Putamen (tissue), 1 donor: ENCODE data around the gene ATCAY.
A peak's percentile ranks its signal among the peaks of the same experiment; 100 is the strongest.
"Not testable (repeated sequence)": the region's sequence is repeated elsewhere in the genome, so short reads cannot be mapped to it uniquely, and the experiment has no call there.

ENCODE experiments used
- DNase-seq: peaks from one replicate; pipeline ENCODE4 v3.0.0-alpha.2; 2016; ENCODE audit warnings: low spot score

Gene ATCAY

DNA sequence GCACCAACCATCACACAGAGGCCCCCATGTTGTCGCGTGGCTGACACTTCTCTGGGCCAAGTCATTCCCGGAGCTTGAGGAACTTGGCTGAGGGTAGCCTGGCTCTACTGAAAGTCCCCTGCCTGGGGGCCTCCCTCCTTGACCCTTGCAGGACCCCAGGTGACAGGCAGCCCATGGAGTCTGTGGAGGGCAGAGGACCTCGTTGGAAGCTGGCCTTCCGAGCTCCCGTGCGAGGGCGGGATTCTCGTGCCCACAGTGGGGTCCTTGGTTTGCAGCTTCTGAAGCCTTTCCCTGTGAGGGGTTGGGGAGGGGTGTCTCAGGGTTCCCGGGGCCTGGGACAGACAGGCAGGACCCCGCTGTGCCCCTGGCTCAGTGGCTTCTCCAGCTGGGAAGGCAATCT is 68.8 kb downstream of the ATCAY start:
- no peak for DNase-seq

DNA sequence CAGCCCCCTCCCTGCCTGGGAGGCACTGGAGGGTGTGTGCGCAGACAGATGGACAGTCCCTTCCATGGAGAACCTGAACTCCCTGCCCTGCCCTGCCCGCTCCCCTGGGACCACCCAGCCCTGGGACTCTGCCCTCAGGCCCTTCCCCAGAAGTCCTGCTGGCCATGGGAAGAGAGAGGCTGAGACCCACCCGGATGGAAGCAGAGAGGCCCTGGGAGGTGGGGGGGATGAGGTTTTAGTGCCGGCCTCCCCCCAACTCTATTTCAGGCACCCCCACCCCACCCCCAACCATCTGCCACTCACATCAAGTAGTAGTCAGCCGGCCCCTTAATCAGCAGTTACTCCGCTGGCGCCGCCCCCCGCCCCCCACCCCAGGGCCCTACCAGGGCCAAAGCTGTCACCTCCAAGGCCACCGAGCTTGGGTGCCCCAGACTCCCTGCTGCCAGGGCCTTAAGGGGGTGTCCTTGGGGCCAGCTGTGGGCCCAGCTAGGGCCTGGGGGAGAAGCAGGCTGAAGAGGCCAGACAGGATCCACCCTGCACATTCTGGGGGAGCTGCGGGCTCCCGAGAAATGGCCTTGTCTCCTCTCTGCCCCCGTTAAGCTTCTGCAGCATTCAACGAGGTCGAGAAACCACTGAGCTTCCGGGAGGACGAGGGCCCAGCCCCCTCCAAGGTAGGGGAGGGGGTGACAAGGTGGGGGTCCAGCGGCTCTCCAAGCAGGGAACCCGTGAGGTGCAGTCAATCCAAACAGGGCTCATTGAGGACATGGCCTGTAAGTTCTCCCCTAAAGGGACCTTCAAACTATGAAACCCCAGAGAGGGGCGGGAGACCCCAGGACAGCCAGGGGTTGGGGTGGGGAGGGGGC is 69.7 kb downstream of the ATCAY start:
- no peak for DNase-seq

DNA sequence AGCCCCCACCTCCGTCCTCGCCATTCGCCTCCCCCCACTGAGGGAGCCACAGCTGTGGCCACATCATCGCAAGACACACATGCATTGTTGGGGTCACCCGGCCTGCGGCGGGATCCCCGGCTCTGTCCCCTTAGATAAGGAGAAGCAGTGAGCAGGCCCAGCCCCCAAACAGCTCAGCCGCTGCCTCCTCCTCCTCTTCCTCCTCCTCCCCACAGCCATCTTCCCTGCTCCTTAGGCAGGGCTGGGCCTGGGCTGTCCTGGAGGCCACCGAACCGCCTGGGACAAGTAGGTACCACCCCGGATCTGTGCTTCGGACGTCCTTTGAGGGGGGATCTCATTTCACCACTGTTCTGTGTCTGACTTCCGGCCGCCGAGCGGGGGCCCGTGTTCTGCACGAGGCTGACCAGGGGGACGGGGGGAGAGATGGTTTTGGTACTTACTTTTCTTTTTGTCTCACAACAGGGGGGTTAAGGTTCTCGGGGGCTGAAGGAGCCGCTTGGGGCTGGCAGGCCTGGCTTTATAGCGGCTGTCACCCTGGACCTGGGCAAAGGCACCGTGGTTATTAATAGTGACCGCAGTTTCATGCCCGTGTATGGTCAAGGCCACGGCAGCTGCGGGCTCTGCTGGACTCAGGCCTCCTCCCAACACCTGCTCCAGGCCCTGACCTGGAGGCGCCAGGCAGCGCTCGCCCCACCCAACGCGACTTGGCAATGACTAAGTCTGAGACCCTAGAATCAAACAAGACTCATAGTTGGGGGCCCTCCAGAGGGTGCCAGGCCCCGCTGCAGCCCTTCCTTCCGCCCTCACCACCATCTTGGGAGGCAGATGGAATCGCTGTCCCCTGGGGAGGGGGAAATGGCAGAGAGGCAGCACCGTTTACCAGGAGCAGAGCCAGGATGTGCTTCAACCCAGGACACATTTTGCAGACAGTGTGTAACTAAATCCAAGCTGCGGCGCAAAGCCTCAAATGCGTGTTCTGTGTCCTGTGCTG is 70.7 kb downstream of the ATCAY start:
- no peak for DNase-seq

DNA sequence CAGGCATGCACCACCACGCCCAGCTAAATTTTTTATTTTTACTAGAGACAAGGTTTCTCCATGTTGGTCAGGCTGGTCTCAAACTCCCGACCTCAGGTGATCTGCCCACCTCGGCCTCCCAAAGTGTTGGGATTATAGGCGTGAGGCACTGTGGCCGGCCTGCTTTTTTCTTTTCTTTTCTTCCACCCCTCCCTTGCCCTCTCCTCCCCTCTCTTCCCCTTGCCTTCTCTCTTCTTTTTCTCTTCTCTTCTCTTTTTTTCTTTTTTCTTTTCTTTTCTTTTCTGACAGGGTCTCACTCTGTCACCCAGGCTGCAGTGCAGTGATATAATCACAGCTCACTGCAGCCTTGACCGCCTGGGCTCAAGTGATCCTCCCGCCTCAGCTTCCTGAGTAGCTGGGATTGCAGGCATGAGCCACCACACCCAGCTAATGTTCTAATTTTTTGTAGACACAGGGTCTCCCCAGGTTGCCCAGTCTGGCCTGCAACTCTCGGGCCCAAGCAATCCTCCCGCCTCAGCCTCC is 72.3 kb downstream of the ATCAY start:
- DNase-seq = not testable (repeated sequence)

DNA sequence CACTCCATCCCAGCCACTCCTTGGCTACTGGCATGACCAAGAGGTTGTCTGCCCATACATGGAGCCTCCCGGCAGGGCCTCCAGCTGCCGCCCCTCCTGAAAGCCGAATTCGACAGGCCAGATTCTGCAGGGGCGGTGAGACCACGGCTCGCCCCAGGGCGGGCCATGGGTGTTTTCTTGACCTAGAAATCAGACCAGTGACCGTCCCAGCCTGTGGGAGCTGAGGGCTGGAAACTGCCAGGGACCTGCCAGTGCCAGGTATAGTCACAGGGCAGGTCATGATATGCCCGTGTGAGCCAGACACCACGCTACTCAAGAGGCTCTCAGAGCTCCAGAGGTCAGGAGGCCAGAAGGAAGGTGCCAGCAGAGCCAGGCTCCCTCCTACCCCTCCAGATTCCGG is 73.6 kb downstream of the ATCAY start:
- no peak for DNase-seq

DNA sequence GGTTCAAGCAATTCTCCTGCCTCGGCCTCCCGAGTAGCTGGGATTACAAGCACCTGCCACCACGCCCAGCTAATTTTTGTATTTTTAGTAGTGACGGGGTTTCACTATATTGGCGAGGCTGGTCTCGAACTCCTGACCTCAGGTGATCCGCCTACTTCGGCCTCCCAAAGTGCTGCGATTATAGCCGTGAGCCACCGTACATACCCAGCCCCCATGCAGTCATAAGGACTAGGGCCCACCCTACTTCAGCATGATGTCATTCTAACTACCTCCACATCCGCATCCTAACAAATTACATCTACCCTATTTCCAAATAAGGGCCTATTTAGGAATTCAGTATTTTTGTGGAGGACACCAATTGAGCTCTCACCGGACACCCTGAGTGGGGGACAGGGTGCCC is 74.8 kb downstream of the ATCAY start:
- DNase-seq = not testable (repeated sequence)

DNA sequence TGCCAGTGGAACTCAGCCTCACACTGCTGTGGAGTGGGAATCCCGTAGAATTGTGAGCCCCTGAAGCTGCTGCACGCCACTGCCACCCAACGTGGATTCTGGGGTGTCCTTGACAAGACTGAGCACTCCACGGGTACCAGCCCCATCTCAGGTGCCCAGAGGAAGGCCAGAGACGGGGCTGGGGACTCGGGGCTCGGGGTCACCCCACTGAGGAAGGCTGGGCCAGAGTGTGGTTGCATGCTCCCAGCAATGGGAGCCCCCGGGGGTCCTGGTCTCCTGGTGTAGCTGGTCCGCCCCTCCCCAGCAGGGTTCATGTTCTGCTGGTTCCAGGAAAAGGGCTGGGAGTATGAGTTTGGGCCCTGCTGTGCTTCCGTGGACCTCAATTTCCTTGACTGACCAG is 75.2 kb downstream of the ATCAY start:
- no peak for DNase-seq

DNA sequence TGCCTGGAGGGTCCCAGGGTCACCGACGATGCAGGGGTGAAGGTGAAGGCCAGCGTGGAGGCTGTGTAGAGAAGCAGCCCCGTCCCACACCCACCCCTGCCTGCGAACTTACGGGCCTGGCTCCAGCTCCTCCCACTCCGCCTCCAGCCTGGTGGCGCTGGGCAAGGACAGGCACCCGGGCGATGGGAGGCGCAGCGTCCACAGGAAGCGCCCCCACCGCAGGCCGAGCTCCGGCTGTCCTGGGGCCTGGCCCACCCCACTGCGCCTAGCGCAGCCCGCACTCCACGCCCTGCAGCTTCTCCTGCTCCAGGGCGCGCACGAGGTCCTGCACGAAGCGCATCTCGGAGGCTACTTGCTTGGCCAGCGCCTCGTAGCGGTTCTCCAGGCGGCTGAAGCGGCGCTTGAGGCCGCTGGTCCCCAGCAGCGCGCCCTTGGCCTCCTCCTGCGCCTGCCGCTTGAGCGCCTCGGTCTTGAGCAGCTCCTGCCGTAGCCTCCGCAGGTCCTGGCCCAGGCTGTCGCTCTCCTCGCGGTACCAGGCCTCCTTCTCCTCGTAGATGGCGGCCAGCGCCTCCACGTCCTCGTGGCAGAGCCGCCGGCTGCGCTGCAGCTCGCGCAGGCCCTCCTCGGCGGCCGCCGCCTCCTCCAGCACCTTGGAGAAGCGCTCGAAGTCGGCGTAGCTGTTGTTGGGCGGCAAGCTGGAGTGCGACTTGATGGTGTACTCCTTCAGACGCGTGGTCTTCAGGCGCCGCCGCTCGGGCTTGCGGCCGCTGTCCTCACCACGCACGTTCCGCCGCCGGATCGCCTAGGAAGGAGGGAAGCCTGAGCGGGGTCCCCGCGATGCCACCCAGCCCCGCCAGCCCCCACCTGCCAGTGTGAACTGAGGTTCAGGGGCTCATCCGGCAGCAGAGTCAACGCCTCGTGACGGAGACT is 78.6 kb downstream of the ATCAY start:
- no peak for DNase-seq

DNA sequence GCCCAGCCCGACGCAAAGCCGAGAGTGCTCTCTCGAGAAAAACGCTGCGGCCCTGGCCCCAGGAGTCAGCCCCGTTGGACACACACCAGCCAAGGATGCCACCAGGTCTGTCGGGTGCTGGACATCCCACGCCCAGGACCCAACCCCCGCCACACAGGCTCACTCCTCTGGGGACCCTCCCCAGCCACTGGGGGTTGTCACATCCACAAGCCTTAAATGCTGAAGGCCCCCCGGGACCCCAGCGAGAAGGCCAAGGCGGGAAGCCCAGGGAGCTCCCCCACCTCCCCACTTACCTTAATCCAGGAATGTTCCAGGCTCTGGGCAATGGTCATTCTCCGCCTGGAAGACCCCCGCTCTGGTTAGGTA is 79.3 kb downstream of the ATCAY start:
- no peak for DNase-seq

DNA sequence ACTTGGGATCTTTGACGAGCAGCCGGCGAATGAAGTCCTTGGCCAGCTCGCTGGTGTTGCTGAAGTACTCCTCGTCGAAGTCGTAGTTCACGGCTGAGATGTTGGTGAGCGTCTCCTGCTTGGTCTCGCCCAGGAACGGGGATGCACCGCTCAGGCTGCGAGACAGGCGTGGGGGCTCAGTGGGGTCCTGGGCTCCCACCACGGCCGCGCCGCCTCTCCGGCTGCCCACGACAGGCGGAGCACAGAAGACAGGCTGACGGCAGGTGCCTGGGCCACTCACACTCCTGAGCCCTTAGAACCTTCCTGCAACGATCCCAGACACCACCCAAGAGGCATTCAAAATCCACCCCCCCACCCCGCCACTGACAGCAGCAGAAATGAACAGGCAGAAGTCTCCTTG is 80.5 kb downstream of the ATCAY start:
- no peak for DNase-seq

DNA sequence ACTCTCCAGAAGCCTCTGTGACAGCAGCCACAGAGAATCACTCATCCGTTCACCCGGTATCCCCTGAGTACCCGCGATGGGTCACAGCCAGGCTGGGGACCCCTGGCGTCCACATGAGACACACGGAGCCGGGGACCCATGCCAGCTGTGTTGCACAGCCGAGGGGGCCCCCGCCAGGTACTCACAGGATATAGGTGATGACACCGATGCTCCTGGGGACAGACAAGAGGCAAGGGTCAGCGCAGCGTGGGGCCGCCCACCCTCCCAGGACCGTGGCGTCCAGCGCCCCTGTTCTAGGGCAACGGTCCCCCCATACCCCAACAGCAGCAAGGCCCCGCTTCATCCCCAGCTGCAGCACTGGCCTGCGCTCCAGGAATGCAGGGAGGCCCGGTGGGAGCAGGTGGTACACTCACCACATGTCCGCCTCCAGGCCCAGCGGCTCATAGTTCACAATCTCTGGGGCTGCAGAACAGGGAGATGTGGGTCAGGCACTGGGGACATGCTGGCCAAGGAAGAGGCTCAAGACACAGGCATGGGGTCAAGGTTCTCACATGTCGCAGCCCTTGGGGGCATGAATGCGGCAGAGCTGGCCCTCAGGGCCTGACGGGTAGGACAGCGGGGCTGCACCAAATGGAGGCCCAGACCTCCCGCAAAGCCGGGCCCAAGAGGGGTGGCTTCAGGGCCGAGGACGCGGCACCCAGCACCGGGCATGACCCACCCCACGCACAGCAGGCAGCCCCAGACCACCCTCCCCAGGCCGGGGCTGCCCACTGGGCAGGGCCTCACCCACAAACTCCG is 83.2 kb downstream of the ATCAY start:
- no peak for DNase-seq

DNA sequence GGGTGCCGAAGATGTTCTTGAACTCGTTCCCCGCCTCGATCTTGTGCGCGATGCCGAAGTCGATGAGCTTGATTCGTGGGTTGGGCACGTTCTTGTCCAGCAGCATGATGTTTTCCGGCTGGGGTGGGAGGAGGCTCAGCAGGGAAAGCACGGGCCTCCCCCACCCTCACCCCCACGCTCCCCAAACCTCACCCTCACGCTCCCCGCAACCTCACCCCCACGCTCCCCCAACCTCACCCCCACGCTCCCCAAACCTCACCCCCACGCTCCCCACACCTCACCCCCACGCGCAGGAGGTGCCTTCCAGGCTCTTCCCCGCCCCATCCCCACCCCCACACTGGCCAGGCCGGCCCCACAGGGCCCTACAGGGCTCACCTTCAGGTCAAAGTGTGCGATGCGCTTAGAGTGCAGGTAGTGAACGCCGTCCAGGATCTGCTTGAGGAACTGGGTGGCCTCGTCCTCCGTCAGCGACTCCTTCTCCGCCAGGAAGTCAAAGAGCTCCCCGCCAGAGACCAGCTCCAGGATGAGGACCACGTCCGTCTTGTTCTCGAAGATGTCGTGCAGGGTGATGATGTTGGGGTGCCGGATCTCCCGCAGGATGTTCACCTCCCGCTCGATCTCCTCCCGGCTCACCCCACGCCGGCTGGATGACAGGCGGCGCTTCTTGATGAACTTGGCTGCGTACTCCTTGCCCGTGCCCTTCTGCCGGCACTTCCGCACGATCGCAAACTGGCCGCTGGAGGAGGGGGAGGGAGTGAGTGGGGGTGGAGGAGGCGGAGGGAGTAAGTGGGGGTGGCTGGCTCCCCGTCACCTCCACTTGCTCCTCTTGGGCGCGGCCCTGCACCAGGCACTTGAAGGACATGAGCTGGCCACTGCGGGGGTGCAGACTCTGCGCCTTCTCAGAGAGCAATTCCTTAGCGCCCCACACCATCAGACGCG is 84.0 kb downstream of the ATCAY start:
- no peak for DNase-seq

DNA sequence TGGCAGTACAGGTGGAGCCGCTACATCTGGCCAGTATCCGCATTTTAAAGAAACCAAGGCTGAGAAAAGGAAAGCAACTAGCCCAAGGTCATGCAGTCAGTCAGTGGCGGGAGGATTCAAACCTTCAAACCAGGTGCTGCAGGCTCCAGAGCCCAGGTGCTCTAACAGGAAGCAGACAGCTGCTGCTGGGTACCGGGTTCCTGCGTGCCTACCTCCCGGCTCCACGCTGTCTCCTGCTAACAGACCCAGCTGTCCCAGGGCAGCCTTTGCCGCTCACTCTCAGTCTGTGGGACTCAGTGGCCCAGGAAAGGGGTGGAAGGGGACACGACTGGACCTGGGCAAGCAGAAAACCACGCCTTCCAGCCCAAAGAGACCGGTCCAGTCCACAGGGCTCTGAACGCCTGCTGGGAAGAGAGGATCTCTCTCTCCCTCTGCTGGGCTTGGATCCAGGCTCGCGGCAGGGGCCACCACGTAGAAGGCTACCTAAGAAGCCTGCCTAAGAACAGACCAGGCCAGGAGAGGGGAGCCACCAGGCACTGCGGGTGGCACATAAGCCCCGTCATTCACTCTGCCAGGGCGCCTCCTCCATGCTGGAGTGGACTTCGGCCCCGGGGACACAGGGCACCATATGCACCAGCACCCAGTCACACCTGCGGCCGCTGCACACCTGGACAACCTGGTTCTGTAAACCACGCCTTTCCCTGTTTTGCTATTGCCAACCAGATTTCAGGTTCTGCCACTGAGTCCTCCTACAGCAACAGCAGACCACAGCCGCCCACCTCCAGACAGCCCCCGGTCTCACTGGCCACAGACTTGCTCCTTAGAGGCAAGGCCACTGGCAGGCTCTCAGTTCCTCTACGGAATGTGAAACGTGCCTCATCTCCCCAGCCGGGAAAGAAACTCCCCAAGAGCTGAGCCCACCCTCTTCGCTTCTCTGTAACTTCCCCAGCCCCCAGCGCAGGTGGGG is 85.8 kb downstream of the ATCAY start:
- DNase-seq = no peak

DNA sequence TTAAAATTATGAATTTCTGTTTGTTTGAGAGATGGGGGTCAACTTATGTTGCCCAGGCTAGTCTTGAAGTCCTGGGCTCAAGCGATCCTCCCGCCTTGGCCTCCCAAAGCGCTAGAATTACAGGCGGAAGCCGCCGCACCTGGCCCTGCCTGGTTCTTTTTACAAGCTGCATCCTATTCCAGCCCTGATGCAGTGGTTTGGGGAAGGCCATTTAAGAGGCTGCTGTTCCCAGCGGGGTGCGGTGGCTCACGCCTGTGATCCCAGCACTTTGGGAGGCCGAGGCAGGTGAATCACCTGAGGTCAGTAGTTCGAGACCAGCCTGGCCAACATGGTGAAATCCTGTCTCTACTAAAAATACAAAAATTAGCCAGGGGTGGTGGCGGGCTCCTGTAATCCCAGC is 87.5 kb downstream of the ATCAY start:
- DNase-seq = not testable (repeated sequence)

DNA sequence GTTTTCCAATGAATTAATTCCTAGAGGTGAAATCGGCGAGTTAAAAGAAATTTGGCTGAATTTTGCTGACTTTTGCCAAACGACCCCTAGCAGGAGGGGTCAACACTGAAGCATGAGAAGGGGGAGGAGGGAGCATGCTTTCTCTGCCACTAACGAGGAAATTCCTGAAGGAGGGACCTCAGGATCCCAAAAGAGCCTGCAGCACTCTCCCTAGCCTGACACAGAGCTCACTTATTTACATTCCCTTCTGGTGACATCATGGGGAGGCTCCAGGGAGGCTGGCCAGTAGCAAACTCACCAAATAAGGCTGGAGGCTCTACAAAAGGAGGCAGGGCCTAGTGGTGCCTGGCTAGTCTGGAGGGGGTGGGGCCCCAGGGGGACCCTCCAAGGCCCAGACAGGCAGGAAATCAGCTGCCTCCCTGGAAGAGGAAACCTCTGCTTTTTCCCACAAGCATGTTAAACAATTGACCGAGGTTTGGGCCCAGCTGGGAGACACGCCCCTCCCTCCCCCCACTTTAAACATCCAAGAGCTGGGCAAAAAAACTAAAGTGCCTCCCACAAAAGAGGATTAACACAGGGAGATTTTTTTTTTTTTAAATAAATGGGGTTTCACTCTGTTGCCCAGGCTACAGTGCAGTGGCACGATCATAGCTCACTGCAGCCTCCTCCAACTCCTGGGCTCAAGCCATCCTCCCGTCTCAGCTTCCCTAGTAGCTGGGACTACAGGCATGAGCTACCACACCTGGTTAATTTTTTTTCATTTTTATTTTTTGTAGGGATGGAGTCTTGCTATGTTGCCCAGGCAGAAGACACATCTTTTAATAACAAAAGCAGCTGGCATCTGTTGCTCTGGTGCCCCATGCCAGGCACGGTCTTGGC is 88.3 kb downstream of the ATCAY start:
- peak; percentile 50 for DNase-seq

DNA sequence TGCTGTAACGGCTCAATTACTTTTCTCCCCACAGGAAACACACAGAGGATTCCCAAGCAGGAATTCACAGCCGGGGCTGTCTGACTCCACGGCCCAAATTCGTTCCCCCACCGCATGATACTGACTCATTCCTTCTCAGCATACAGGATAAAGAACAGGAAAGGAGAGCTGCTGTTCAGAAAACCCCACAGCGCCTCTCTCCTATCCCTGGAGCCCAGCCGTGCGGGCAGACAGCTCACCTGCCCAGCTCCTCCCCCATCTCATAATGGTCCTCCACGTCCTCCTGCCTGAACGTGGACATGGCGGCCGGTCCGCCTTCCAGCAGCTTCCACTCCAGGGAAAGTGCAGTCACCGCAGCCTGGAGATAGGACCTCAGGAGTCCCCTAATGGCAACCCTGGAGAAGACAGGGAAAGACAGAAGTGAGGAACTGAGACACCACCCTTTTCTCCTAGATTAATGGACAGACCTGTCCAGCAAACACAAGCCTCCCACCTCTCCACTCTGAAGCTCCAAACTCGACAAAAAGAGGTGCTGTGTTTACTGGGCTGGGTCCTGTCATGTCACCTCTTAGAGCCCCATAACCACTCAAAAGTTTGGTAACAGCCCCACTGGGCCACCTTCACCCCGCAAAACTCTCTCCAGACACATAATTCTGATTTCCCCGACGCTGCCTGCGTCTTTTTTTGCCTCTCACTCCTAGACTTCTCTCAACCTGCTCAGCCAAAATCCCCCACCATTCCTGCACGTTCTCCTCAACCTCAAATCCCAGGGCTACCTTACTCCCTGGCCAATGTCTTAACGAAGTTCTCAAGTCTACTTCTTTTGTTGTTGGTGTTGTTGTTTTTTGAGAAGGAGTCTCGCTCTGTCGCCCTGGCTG is 89.2 kb downstream of the ATCAY start:
- DNase-seq = no peak
